Astrocyte (in vitro differentiated cells and primary cell): ENCODE results near the gene PRKCB. TPM values are rescaled to one million over a fixed set of nuclear protein-coding genes. Genes with fewer than 3 reads are reported as not detected.

Experiments used
- DNase-seq: peaks from one replicate; pipeline ENCODE4 v3.0.0-alpha.2; 2010; ENCODE audit warnings: low read depth
- FAIRE-seq: peaks from 2 replicates; lab custom pipeline; 2011; peaks lifted over from hg19 to GRCh38; lab: Jason Lieb, UNC
- H2AFZ ChIP-seq: 2 replicates; pipeline ENCODE4 v1.6.0; 2012; ENCODE audit warnings: low read depth, low read length, inconsistent platforms
- H3K27ac ChIP-seq: 2 replicates; pipeline ENCODE4 v1.5.1; 2011; ENCODE audit warnings: low read depth, low read length, inconsistent platforms
- H3K27me3 ChIP-seq: 2 replicates; pipeline ENCODE4 v1.6.0; 2011; ENCODE audit warnings: low read length, inconsistent platforms; ENCODE audit not compliant: insufficient read depth
- H3K36me3 ChIP-seq: 2 replicates; pipeline ENCODE4 v1.5.1; 2011; ENCODE audit warnings: low read length, inconsistent platforms; ENCODE audit not compliant: insufficient read depth
- H3K4me1 ChIP-seq: 2 replicates; pipeline ENCODE4 v1.5.1; 2011; ENCODE audit warnings: low read length, inconsistent platforms; ENCODE audit not compliant: insufficient read depth
- H3K4me2 ChIP-seq: 2 replicates; pipeline ENCODE4 v1.6.0; 2012; ENCODE audit warnings: low read length, inconsistent platforms
- H3K4me3 ChIP-seq: 2 replicates; pipeline ENCODE4 v1.5.1; 2011; ENCODE audit warnings: low read depth, mild to moderate bottlenecking, low read length, inconsistent platforms; ENCODE audit not compliant: insufficient read depth
- H3K79me2 ChIP-seq: 2 replicates; pipeline ENCODE4 v1.6.0; 2012; ENCODE audit warnings: mild to moderate bottlenecking, low read length, inconsistent platforms; ENCODE audit not compliant: insufficient read depth
- H3K9ac ChIP-seq: 2 replicates; pipeline ENCODE4 v1.6.0; 2012; ENCODE audit warnings: mild to moderate bottlenecking, low read length, inconsistent platforms
- H3K9me3 ChIP-seq: 2 replicates; pipeline ENCODE4 v1.5.1; 2012; ENCODE audit warnings: low read depth, mild to moderate bottlenecking, low read length, inconsistent platforms; ENCODE audit not compliant: insufficient read depth
- H4K20me1 ChIP-seq: 2 replicates; pipeline ENCODE4 v1.6.0; 2012; ENCODE audit warnings: low read length, inconsistent platforms; ENCODE audit not compliant: insufficient read depth
- H3K27ac Mint-ChIP-seq: one replicate; pipeline ENCODE4 v1.8.0; 2021; ENCODE audit warnings: mild to moderate bottlenecking, mixed read lengths; ENCODE audit not compliant: unreplicated experiment
- H3K27me3 Mint-ChIP-seq: one replicate; pipeline ENCODE4 v1.8.0; 2021; ENCODE audit warnings: low read depth, mixed read lengths; ENCODE audit not compliant: unreplicated experiment
- H3K36me3 Mint-ChIP-seq: one replicate; pipeline ENCODE4 v1.8.0; 2021; ENCODE audit warnings: low read depth, mixed read lengths; ENCODE audit not compliant: unreplicated experiment
- H3K4me1 Mint-ChIP-seq: one replicate; pipeline ENCODE4 v1.8.0; 2021; ENCODE audit warnings: low read depth, mixed read lengths; ENCODE audit not compliant: unreplicated experiment
- H3K4me3 Mint-ChIP-seq: one replicate; pipeline ENCODE4 v1.8.0; 2021; ENCODE audit warnings: mild to moderate bottlenecking, moderate library complexity, mixed read lengths; ENCODE audit not compliant: unreplicated experiment
- H3K9me3 Mint-ChIP-seq: one replicate; pipeline ENCODE4 v1.8.0; 2021; ENCODE audit warnings: mild to moderate bottlenecking, mixed read lengths; ENCODE audit not compliant: unreplicated experiment
- EZH2 ChIP-seq: IDR thresholded peaks from 2 replicates; pipeline ENCODE4 v1.6.1; 2012; ENCODE audit warnings: mild to moderate bottlenecking, low read length, inconsistent platforms; ENCODE audit not compliant: insufficient read depth
- total RNA-seq: library from RNA; stranded (reverse); gene quantifications from 2 replicates; pipeline ENCODE4 v1.2.1, GENCODE V29; 2021
- TF ChIP-seq, protein P1 (sequence below): IDR thresholded peaks from 2 replicates; pipeline ENCODE4 v1.5.1; 2011; ENCODE audit warnings: low read depth, mild to moderate bottlenecking, inconsistent platforms, low read length, moderate library complexity; ENCODE audit not compliant: insufficient read depth

PRKCB gene
- total RNA-seq, 1 donor from 2014 or later = 2.5 TPM

DNA sequence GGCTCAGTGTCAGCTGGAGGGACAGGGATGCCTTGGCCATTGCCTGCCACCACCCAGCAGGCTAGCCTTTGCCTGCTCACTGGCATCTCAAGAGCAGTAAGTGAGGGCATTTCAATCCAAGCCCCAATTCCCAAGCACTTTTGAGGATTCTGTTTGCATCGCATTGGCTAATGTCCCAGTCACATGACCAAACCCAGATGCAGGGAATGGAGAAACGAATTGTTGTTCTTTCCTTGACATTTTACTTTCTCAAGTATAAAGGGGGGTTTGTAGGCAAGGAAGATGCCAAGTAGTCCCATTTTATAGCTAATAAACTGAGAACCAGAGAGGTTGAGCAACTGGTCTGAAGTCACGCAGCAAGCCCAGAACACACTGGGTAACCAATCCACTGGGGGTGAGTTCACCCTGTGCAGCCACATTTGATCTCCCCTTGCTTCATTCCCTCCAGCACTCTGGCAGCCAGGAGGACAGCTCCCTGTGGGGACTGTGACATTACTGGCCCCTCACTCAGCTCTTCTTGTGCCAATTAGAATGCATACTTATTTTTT is 226.6 kb downstream of the PRKCB start:
- Histone ChIP-seq H3K4me1 (no peaks in the 10 kb centered on the region), H3K27me3 (no peaks in the 10 kb centered on the region), H4K20me1 (no peaks in the 10 kb centered on the region), H3K9ac (no peak overlapping the region), H3K4me2 (no peak overlapping the region), H3K27ac (no peak overlapping the region), H3K4me3 (no peak overlapping the region), H3K79me2 (no peaks in the 10 kb centered on the region), H3K9me3 (no peaks in the 10 kb centered on the region), H2AFZ (no peak overlapping the region), H3K36me3 (no peaks in the 10 kb centered on the region)
- peaks cover 9% of the 10 kb centered on the region for H3K9me3 Mint-ChIP-seq
- FAIRE-seq (no peak), DNase-seq (no peak)
- TF ChIP-seq, protein P1, sequence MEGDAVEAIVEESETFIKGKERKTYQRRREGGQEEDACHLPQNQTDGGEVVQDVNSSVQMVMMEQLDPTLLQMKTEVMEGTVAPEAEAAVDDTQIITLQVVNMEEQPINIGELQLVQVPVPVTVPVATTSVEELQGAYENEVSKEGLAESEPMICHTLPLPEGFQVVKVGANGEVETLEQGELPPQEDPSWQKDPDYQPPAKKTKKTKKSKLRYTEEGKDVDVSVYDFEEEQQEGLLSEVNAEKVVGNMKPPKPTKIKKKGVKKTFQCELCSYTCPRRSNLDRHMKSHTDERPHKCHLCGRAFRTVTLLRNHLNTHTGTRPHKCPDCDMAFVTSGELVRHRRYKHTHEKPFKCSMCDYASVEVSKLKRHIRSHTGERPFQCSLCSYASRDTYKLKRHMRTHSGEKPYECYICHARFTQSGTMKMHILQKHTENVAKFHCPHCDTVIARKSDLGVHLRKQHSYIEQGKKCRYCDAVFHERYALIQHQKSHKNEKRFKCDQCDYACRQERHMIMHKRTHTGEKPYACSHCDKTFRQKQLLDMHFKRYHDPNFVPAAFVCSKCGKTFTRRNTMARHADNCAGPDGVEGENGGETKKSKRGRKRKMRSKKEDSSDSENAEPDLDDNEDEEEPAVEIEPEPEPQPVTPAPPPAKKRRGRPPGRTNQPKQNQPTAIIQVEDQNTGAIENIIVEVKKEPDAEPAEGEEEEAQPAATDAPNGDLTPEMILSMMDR = no peak
- TF ChIP-seq EZH2 = no peak
- no peaks in the 10 kb centered on the region for H3K36me3 Mint-ChIP-seq
- no peaks in the 10 kb centered on the region for H3K4me1 Mint-ChIP-seq
- H3K27ac Mint-ChIP-seq = no peak overlapping the region
- no peak overlapping the region for H3K4me3 Mint-ChIP-seq
- peaks cover 24% of the 10 kb centered on the region for H3K27me3 Mint-ChIP-seq

DNA sequence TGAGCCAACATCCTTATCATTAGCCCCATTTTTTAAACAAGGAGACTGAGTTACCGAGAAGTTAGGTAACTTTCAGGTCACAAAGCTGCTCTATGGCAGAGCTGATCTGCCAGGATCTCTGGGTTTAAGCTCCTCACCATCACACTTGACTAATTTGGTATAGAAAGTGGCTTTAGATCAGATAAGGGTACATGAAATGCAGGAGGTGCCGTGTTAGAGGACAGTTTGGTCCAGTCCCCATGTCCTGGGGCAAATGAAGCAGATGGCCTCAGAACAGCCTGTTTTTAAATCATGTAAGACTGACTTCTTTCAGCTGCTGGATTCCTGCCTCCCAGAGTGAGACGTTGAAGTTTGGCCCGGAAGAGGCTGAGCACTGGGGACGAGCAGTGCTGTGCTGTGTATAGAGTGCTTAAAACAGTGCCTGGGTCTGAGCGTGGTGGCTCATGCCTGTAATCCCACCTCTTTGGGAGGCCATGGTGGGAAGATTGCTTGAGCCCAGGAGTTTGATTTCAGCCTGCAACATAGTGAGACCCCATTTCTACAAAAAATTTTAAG is 233.3 kb downstream of the PRKCB start:
- TF ChIP-seq, protein P1 = no peak
- TF ChIP-seq EZH2 = no peak
- Histone ChIP-seq H3K4me2 (no peak overlapping the region), H3K27ac (no peak overlapping the region), H3K4me3 (no peak overlapping the region), H3K36me3 (no peaks in the 10 kb centered on the region), H3K27me3 (no peaks in the 10 kb centered on the region), H2AFZ (no peak overlapping the region), H3K4me1 (no peaks in the 10 kb centered on the region), H3K9ac (no peak overlapping the region), H3K9me3 (no peaks in the 10 kb centered on the region), H4K20me1 (no peaks in the 10 kb centered on the region), H3K79me2 (no peaks in the 10 kb centered on the region)
- FAIRE-seq (no peak), DNase-seq (no peak)
- H3K27me3 Mint-ChIP-seq = peaks cover 10% of the 10 kb centered on the region
- H3K36me3 Mint-ChIP-seq = no peaks in the 10 kb centered on the region
- no peak overlapping the region for H3K27ac Mint-ChIP-seq
- H3K4me1 Mint-ChIP-seq = no peaks in the 10 kb centered on the region
- no peak overlapping the region for H3K4me3 Mint-ChIP-seq
- no peaks in the 10 kb centered on the region for H3K9me3 Mint-ChIP-seq

DNA sequence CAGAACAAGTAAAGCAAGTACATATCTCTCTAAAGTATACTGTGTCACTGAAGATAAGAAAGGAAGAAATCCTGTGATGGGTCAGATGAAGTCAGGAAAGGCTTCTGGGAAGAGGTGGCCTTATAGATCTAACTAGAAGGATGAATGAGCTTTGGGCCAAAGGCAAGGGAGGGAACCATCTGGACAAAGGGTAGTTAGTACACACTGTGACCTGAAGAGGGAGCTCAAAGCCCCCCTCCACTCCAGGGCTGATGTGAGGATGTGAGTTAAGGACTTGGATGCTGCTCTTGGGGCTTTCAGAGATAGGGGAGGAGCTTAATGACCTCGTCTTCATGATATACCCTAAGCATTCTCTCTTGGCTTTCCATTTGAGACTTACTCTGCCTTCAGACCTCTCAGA is 235.1 kb downstream of the PRKCB start:
- Histone ChIP-seq H3K9ac (no peak overlapping the region), H3K27me3 (no peaks in the 10 kb centered on the region), H3K9me3 (no peaks in the 10 kb centered on the region), H3K79me2 (no peaks in the 10 kb centered on the region), H3K4me3 (no peak overlapping the region), H3K27ac (no peak overlapping the region), H3K36me3 (no peaks in the 10 kb centered on the region), H3K4me1 (no peaks in the 10 kb centered on the region), H3K4me2 (no peak overlapping the region), H4K20me1 (no peaks in the 10 kb centered on the region), H2AFZ (no peak overlapping the region)
- Mint-ChIP-seq H3K4me3 (no peak overlapping the region), H3K4me1 (peaks cover 1% of the 10 kb centered on the region), H3K9me3 (no peaks in the 10 kb centered on the region), H3K27me3 (peaks cover 10% of the 10 kb centered on the region), H3K27ac (no peak overlapping the region), H3K36me3 (no peaks in the 10 kb centered on the region)
- no peak for FAIRE-seq
- peak; percentile 1 for DNase-seq
- TF ChIP-seq EZH2 = no peak
- TF ChIP-seq, protein P1 = peak; percentile 29
